ENCODE data around the gene GSS. TPM values are rescaled to one million over a fixed set of nuclear protein-coding genes. Genes with fewer than 3 reads are reported as not detected.

The GSS gene
- total RNA-seq, 1 donor from 2014 or later = 58.7 TPM

Other genes with a start within 250 kb of the GSS start
- gene NCOA6, start 130.2 kb downstream of the GSS start, total RNA-seq = 35.7 and 37.4 TPM in 2 replicates
- 16.2 and 16.5 TPM in 2 replicates for gene GGT7, start 83.0 kb downstream of the GSS start, total RNA-seq
- gene ACSS2, start 79.2 kb downstream of the GSS start, total RNA-seq = 52.2 and 54.3 TPM in 2 replicates
- gene MYH7B, start 62 bp upstream of the GSS start, total RNA-seq = 0.17 and 0.20 TPM in 2 replicates
- gene TRPC4AP, start 137.0 kb upstream of the GSS start, total RNA-seq = 59.2 and 60.7 TPM in 2 replicates
- 28.1 and 28.3 TPM in 2 replicates for gene EDEM2, start 191.5 kb upstream of the GSS start, total RNA-seq
- gene PROCR, start 216.3 kb upstream of the GSS start, total RNA-seq = 0.34 and 0.61 TPM in 2 replicates